Trophoblast cell (in vitro differentiated cells and primary cell): ENCODE data around the gene GSK3B.

Source experiments
- DNase-seq, 2 donors: peaks; one replicate each; pipeline ENCODE4 v3.0.0-alpha.2; 2016
- H2AFZ ChIP-seq: 2 replicates; pipeline ENCODE4 v1.6.1; 2013; ENCODE audit warnings: low read length, moderate library complexity, mild to moderate bottlenecking; ENCODE audit not compliant: insufficient read depth, poor library complexity
- H2AK5ac ChIP-seq: 2 replicates; pipeline ENCODE4 v1.6.1; 2013; ENCODE audit warnings: mild to moderate bottlenecking, low read length
- H2BK120ac ChIP-seq: 2 replicates; pipeline ENCODE4 v1.6.1; 2013; ENCODE audit warnings: low read length, mild to moderate bottlenecking, moderate library complexity; ENCODE audit not compliant: insufficient read depth, poor library complexity
- H2BK12ac ChIP-seq: 2 replicates; pipeline ENCODE4 v1.6.1; 2013; ENCODE audit warnings: mild to moderate bottlenecking, low read length, moderate library complexity
- H2BK5ac ChIP-seq: 2 replicates; pipeline ENCODE4 v1.6.1; 2013; ENCODE audit warnings: low read length, low read depth, moderate library complexity, mild to moderate bottlenecking; ENCODE audit not compliant: poor library complexity
- H3K14ac ChIP-seq: 2 replicates; pipeline ENCODE4 v1.6.1; 2013; ENCODE audit warnings: mild to moderate bottlenecking, low read length
- H3K18ac ChIP-seq: 2 replicates; pipeline ENCODE4 v1.6.1; 2013; ENCODE audit warnings: mild to moderate bottlenecking, low read length
- H3K23ac ChIP-seq: 2 replicates; pipeline ENCODE4 v1.6.1; 2013; ENCODE audit warnings: low read length
- H3K27ac ChIP-seq: 2 replicates; pipeline ENCODE4 v1.5.1; 2013; ENCODE audit warnings: low read depth, mild to moderate bottlenecking, inconsistent platforms, low read length, moderate library complexity
- H3K27me3 ChIP-seq: 2 replicates; pipeline ENCODE4 v1.6.1; 2013; ENCODE audit warnings: inconsistent platforms, mild to moderate bottlenecking, low read length, moderate library complexity; ENCODE audit not compliant: insufficient read depth
- H3K36me3 ChIP-seq, 2 experiments: 1 replicate in 1 of 2; 2 replicates in 1 of 2; pipeline ENCODE4 v1.6.1; 2013; ENCODE audit warnings: low read length in 2 of 2, mild to moderate bottlenecking in 2 of 2, moderate library complexity in 1 of 2; ENCODE audit not compliant: insufficient read depth in 2 of 2, control insufficient read depth in 1 of 2
- H3K4ac ChIP-seq: 2 replicates; pipeline ENCODE4 v1.6.1; 2013; ENCODE audit warnings: low read depth, mild to moderate bottlenecking, low read length, moderate library complexity
- H3K4me1 ChIP-seq, 2 experiments: 1 replicate in 1 of 2; 2 replicates in 1 of 2; pipeline ENCODE4 v1.6.1; 2013; ENCODE audit warnings: low read length in 2 of 2, mild to moderate bottlenecking in 2 of 2, moderate library complexity in 1 of 2; ENCODE audit not compliant: insufficient read depth in 2 of 2, control insufficient read depth in 1 of 2
- H3K4me2 ChIP-seq: 2 replicates; pipeline ENCODE4 v1.6.1; 2013; ENCODE audit warnings: inconsistent platforms, mild to moderate bottlenecking, low read length, moderate library complexity
- H3K4me3 ChIP-seq: 2 replicates; pipeline ENCODE4 v1.5.1; 2013; ENCODE audit warnings: mild to moderate bottlenecking, low read depth, low read length, inconsistent platforms
- H3K79me1 ChIP-seq: one replicate; pipeline ENCODE4 v1.6.1; 2013; ENCODE audit warnings: low read length
- H3K79me2 ChIP-seq: 2 replicates; pipeline ENCODE4 v1.6.1; 2013; ENCODE audit warnings: low read length, mild to moderate bottlenecking; ENCODE audit not compliant: control insufficient read depth, insufficient read depth, poor library complexity
- H3K9ac ChIP-seq: 2 replicates; pipeline ENCODE4 v1.6.1; 2013; ENCODE audit warnings: mild to moderate bottlenecking, low read length
- H3K9me3 ChIP-seq: 2 replicates; pipeline ENCODE4 v1.6.1; 2013; ENCODE audit warnings: low read depth, mild to moderate bottlenecking, control low read depth, inconsistent platforms, low read length; ENCODE audit not compliant: insufficient read depth
- H4K12ac ChIP-seq: 2 replicates; pipeline ENCODE4 v1.6.1; 2013; ENCODE audit warnings: low read depth, mild to moderate bottlenecking, low read length, moderate library complexity
- H4K8ac ChIP-seq: 2 replicates; pipeline ENCODE4 v1.6.1; 2013; ENCODE audit warnings: low read depth, mild to moderate bottlenecking, low read length, moderate library complexity
- H4K91ac ChIP-seq: one replicate; pipeline ENCODE4 v1.6.1; 2013; ENCODE audit warnings: low read depth, mild to moderate bottlenecking, low read length, moderate library complexity
- WGBS: extraction: QIAGEN DNeasy Blood & Tissue Kit; methylation state at CpG from one replicate; pipeline ENCODE4 v1.1.7; 2013; ENCODE audit warnings: missing lambda C conversion rate; ENCODE audit not compliant: insufficient read length, insufficient coverage; ENCODE audit errors: extremely low coverage; 5-methylcytosine and 5-hydroxymethylcytosine counted together

GSK3B gene

GRCh38 chr3:119977353-119977752 lies 116.9 kb downstream of the GSK3B start:
- Histone ChIP-seq H3K4me1 (peaks cover 2 to 6% of the 10 kb centered on the region in 2 experiments), H3K9me3 (no peaks in the 10 kb centered on the region), H3K4me2 (no peak overlapping the region), H3K9ac (no peak overlapping the region), H2BK120ac (no peak overlapping the region), H3K27me3 (no peaks in the 10 kb centered on the region), H3K79me2 (peaks cover 2% of the 10 kb centered on the region), H4K91ac (no peak overlapping the region), H2AK5ac (no peak overlapping the region), H3K23ac (no peak overlapping the region), H4K8ac (no peak overlapping the region), H3K4ac (no peak overlapping the region), H3K36me3 (peaks cover 7 to 13% of the 10 kb centered on the region in 2 experiments), H3K14ac (no peak overlapping the region), H3K27ac (no peak overlapping the region), H2BK5ac (no peak overlapping the region), H3K4me3 (no peak overlapping the region), H4K12ac (no peak overlapping the region), H3K79me1 (no peaks in the 10 kb centered on the region), H2BK12ac (no peak overlapping the region), H3K18ac (no peak overlapping the region), H2AFZ (no peak overlapping the region)
- WGBS: no CpG with 5 or more reads among the region's 1 CpG
- DNase-seq: no peak

DNA sequence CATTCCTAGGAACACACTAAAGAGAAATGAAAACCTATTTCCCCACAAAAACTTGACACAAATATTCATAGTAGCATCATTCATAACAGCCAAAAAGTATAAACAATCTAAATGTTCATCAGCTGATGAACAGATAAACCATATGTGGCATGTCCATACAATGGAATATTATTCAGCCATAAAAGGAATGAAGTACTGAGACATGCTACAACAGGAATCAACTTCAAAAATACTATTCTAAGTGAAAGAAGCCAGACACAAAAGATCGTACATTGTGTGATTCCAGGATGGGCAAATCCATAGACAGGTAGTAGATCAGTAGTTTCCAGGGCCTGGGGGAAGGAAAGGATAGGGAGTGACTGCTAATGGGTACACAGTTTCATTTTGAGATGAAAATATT lies 118.0 kb downstream of the GSK3B start:
- no CpG with 5 or more reads among the region's 1 CpG for WGBS
- no peak overlapping the region for H3K4me3 ChIP-seq
- H3K36me3 ChIP-seq: peaks cover 1 to 8% of the 10 kb centered on the region in 2 experiments
- no peaks in the 10 kb centered on the region for H3K79me1 ChIP-seq
- H2AFZ ChIP-seq: no peak overlapping the region
- H3K4me2 ChIP-seq: no peak overlapping the region
- no peak overlapping the region for H4K91ac ChIP-seq
- no peak overlapping the region for H3K18ac ChIP-seq
- H2BK5ac ChIP-seq: no peak overlapping the region
- H3K79me2 ChIP-seq: no peaks in the 10 kb centered on the region
- H3K27ac ChIP-seq: no peak overlapping the region
- H2AK5ac ChIP-seq: no peak overlapping the region
- no peaks in the 10 kb centered on the region for H3K9me3 ChIP-seq
- H4K8ac ChIP-seq: no peak overlapping the region
- peaks cover 2 to 6% of the 10 kb centered on the region in 2 experiments for H3K4me1 ChIP-seq
- no peak for DNase-seq
- no peak overlapping the region for H2BK12ac ChIP-seq
- H3K27me3 ChIP-seq: no peaks in the 10 kb centered on the region
- no peak overlapping the region for H4K12ac ChIP-seq
- H3K4ac ChIP-seq: no peak overlapping the region
- H3K9ac ChIP-seq: no peak overlapping the region
- no peak overlapping the region for H3K14ac ChIP-seq
- no peak overlapping the region for H2BK120ac ChIP-seq
- no peak overlapping the region for H3K23ac ChIP-seq

DNA sequence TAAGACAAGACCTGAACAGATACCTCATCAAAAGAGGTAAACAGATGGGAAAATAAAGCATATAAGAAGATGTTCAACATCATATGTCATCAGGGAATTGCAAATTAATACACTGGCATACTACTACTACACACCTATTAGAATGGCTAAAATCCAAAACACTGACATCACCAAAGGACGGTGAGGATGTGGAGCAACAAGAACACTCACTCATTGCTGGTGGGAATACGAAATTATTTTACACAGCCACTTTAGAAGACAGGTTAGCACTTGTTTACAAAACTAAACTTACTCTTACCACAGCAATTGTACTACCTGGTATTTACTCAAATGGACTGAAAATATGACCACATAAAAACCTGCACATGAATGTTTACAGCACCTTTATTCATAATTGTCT lies 119.6 kb downstream of the GSK3B start:
- no peak overlapping the region for H2BK5ac ChIP-seq
- H3K4me2 ChIP-seq: no peak overlapping the region
- H4K12ac ChIP-seq: no peak overlapping the region
- H3K4me1 ChIP-seq: peaks cover 0 to 8% of the 10 kb centered on the region in 2 experiments
- H3K79me1 ChIP-seq: no peaks in the 10 kb centered on the region
- H3K23ac ChIP-seq: no peak overlapping the region
- H3K14ac ChIP-seq: no peak overlapping the region
- H3K9ac ChIP-seq: no peak overlapping the region
- H3K9me3 ChIP-seq: no peaks in the 10 kb centered on the region
- no peak overlapping the region for H2BK12ac ChIP-seq
- no peak overlapping the region for H3K4ac ChIP-seq
- H3K4me3 ChIP-seq: no peak overlapping the region
- H2AFZ ChIP-seq: no peak overlapping the region
- no peak overlapping the region for H2BK120ac ChIP-seq
- no peak overlapping the region for H3K18ac ChIP-seq
- H3K27me3 ChIP-seq: no peaks in the 10 kb centered on the region
- peaks cover 0 to 6% of the 10 kb centered on the region in 2 experiments for H3K36me3 ChIP-seq
- no peak overlapping the region for H4K8ac ChIP-seq
- H3K79me2 ChIP-seq: peaks cover 2% of the 10 kb centered on the region
- no peak overlapping the region for H4K91ac ChIP-seq
- WGBS: no CpG with 5 or more reads among the region's 2 CpGs
- H2AK5ac ChIP-seq: no peak overlapping the region
- no peak overlapping the region for H3K27ac ChIP-seq
- peak in 1 of 2 donors; percentile 34 for DNase-seq

- H3K27ac ChIP-seq: no peak overlapping the region
- DNase-seq: peak; percentile 75 to 95
- no peak overlapping the region for H3K4me2 ChIP-seq
- H2BK5ac ChIP-seq: no peak overlapping the region
- no peak overlapping the region for H3K4ac ChIP-seq
- no peak overlapping the region for H3K23ac ChIP-seq
- H2AFZ ChIP-seq: no peak overlapping the region
- no peaks in the 10 kb centered on the region for H3K9me3 ChIP-seq
- H3K9ac ChIP-seq: no peak overlapping the region
- no peak overlapping the region for H4K8ac ChIP-seq
- H3K79me2 ChIP-seq: peaks cover 2% of the 10 kb centered on the region
- no peaks in the 10 kb centered on the region for H3K79me1 ChIP-seq
- no peaks in the 10 kb centered on the region for H3K27me3 ChIP-seq
- no peak overlapping the region for H2BK120ac ChIP-seq
- H2BK12ac ChIP-seq: no peak overlapping the region
- no CpG with 5 or more reads among the region's 7 CpGs for WGBS
- no peak overlapping the region for H3K14ac ChIP-seq
- H3K4me3 ChIP-seq: no peak overlapping the region
- peaks cover 0 to 2% of the 10 kb centered on the region in 2 experiments for H3K36me3 ChIP-seq
- H3K4me1 ChIP-seq: peaks cover 0 to 5% of the 10 kb centered on the region in 2 experiments
- no peak overlapping the region for H3K18ac ChIP-seq
- no peak overlapping the region for H4K91ac ChIP-seq
- no peak overlapping the region for H4K12ac ChIP-seq
- no peak overlapping the region for H2AK5ac ChIP-seq
These were observed 121.1 kb downstream of the GSK3B start for GRCh38 chr3:119973018-119973646.
